ENCODE data around the gene RPL38. TPM values are rescaled to one million over a fixed set of nuclear protein-coding genes. Genes with fewer than 3 reads are reported as not detected.

RPL38 gene
- polyA plus RNA-seq, 2 of the 4 experiments (the other 2 are of a cell fraction) = 3,205 to 4,133 TPM

DNA sequence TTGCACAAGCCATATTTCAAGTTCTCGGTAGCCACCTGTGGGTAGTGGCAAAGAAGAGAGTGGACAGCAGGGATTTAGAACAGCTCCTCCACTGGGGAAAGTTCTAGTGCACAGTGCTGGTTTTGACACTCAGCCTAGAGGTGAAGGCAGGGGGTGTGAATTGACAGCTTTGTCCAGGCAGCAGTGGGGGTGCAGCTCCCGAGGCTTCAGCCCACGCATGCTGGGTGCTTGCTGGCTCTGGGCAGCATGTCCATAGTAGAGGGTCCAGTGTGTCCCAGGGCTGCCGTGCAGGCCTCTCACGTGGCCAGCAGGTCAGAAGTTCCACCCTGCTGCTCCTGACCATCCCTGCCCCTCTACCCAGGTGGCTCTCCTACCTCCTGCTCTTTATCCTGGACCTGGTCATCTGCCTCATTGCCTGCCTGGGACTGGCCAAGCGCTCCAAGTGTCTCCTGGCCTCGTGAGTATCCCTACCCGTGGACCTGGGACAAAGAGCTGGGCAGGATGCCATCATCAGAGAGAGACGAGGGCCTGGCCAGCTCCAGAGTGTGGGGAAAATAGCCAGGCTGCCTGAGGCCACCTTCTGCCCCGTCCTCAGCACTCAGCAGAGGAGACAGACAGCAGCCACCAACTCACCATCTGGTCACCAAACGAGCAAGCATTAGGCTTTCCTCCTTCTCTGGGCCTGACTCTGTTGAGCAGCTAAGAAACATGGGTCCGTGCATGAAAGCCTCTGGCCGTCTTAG lies 39.7 kb downstream of the RPL38 start:
- TF ChIP-seq PHF8 (IDR thresholded peaks at IDR 0.05; ENCODE audit: borderline replicate concordance, low read depth) (no peak), JUN (IDR thresholded peaks at IDR 0.05) (no peak), TFCP2L1 (CRISPR knock-in tag; IDR thresholded peaks at IDR 0.05) (no peak), CHD4 (IDR thresholded peaks at IDR 0.05; ENCODE audit: borderline replicate concordance) (no peak), POLR2AphosphoS2 (conservative IDR thresholded peaks at IDR 0.05; ENCODE audit: low read length) (no peak), EHMT2 (IDR thresholded peaks at IDR 0.05; ENCODE audit: low read depth) (no peak), KDM1A (IDR thresholded peaks at IDR 0.05; ENCODE audit: low read depth) (no peak), NPAS2 (CRISPR knock-in tag; IDR thresholded peaks at IDR 0.05; ENCODE audit: borderline replicate concordance) (no peak), SREBF2 (IDR thresholded peaks at IDR 0.05) (no peak), FOXS1 (CRISPR knock-in tag; IDR thresholded peaks at IDR 0.05) (no peak), EHF (CRISPR knock-in tag; IDR thresholded peaks at IDR 0.05) (no peak), CHD2 (IDR thresholded peaks at IDR 0.05; ENCODE audit: low read length, partially characterized antibody) (no peak), FOSB (CRISPR knock-in tag; IDR thresholded peaks at IDR 0.05) (no peak), PBX3 (IDR thresholded peaks at IDR 0.05) (no peak), TP53 (CRISPR knock-in tag; IDR thresholded peaks at IDR 0.05) (no peak), RFX5 (IDR thresholded peaks at IDR 0.05) (no peak), CBX8 (IDR thresholded peaks at IDR 0.05) (no peak)
- TF ChIP-seq, protein P1, sequence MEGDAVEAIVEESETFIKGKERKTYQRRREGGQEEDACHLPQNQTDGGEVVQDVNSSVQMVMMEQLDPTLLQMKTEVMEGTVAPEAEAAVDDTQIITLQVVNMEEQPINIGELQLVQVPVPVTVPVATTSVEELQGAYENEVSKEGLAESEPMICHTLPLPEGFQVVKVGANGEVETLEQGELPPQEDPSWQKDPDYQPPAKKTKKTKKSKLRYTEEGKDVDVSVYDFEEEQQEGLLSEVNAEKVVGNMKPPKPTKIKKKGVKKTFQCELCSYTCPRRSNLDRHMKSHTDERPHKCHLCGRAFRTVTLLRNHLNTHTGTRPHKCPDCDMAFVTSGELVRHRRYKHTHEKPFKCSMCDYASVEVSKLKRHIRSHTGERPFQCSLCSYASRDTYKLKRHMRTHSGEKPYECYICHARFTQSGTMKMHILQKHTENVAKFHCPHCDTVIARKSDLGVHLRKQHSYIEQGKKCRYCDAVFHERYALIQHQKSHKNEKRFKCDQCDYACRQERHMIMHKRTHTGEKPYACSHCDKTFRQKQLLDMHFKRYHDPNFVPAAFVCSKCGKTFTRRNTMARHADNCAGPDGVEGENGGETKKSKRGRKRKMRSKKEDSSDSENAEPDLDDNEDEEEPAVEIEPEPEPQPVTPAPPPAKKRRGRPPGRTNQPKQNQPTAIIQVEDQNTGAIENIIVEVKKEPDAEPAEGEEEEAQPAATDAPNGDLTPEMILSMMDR (IDR thresholded peaks at IDR 0.05) = no peak
- TF ChIP-seq, protein P2, sequence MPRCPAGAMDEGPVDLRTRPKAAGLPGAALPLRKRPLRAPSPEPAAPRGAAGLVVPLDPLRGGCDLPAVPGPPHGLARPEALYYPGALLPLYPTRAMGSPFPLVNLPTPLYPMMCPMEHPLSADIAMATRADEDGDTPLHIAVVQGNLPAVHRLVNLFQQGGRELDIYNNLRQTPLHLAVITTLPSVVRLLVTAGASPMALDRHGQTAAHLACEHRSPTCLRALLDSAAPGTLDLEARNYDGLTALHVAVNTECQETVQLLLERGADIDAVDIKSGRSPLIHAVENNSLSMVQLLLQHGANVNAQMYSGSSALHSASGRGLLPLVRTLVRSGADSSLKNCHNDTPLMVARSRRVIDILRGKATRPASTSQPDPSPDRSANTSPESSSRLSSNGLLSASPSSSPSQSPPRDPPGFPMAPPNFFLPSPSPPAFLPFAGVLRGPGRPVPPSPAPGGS (IDR thresholded peaks at IDR 0.05) = no peak
- TF ChIP-seq, protein P3, sequence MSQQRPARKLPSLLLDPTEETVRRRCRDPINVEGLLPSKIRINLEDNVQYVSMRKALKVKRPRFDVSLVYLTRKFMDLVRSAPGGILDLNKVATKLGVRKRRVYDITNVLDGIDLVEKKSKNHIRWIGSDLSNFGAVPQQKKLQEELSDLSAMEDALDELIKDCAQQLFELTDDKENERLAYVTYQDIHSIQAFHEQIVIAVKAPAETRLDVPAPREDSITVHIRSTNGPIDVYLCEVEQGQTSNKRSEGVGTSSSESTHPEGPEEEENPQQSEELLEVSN (IDR thresholded peaks at IDR 0.05; ENCODE audit: borderline replicate concordance, low read depth) = no peak
- CTCF ChIA-PET = interaction anchor here (1.0 to 1.1 kb wide), 3 partner anchors 11 to 58 kb away, joined by 3 to 6 read pairs (median 3); no protein-coding TSS in a partner anchor
- H3K4me3 ChIP-seq = no peak overlapping the region
- H3K4me1 ChIP-seq = no peaks in the 10 kb centered on the region
- H3K27ac ChIP-seq = no peak overlapping the region
- DNase-seq (ENCODE audit: low read depth in 1 of 2, low spot score in 1 of 2) (no peak), ATAC-seq (no peak), FAIRE-seq (no peak)
- POLR2A ChIA-PET = no interaction called here
- no peak overlapping the region for H3K4me2 ChIP-seq
- 60% methylated on average over 13 of the region's 13 CpGs for WGBS (ENCODE audit: missing lambda C conversion rate)
- no peaks in the 10 kb centered on the region for H3K9me3 ChIP-seq

DNA sequence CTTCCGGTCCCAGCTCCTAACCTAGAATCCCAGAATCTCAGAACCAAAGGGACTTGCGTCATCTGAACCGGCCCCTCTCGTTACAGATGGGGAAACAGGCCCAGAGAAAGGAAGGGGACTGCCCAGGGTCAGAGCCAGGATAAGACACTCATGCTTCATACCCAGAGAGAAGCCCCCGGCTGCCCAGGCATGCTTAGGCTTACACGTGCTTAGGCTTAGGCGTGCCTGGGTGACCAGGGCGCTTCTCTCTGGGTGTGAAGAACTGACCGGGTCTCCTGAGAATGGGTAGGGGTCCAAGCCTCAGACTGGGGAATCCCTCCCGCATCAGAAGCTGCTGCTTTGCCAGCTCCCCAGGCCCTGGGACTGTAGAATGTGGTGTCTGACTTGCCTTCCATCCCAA lies 40.6 kb downstream of the RPL38 start:
- CTCF ChIA-PET = interaction anchor here (0.7 to 1.8 kb wide), 6 partner anchors 9 to 1002 kb away, joined by 3 to 7 read pairs (median 4); no protein-coding TSS in a partner anchor
- Histone ChIP-seq H3K4me3 (no peak overlapping the region), H3K4me1 (no peaks in the 10 kb centered on the region), H3K4me2 (no peak overlapping the region), H3K9me3 (no peaks in the 10 kb centered on the region), H3K27ac (no peak overlapping the region)
- FAIRE-seq = no peak
- TF ChIP-seq NR3C1 (IDR thresholded peaks at IDR 0.05) (no peak), FOSL2 (IDR thresholded peaks at IDR 0.05) (no peak), FOSL2 (CRISPR knock-in tag; IDR thresholded peaks at IDR 0.05) (no peak), GATA3 (IDR thresholded peaks at IDR 0.05; ENCODE audit: borderline replicate concordance) (no peak), HDAC2 (IDR thresholded peaks at IDR 0.05) (no peak), CHD4 (IDR thresholded peaks at IDR 0.05; ENCODE audit: borderline replicate concordance) (no peak)
- no peak for DNase-seq (ENCODE audit: low read depth in 1 of 2, low spot score in 1 of 2)
- POLR2A ChIA-PET = no interaction called here
- 83% methylated on average over 10 of the region's 10 CpGs for WGBS (ENCODE audit: missing lambda C conversion rate)
- ATAC-seq = no peak

Measured in A549 (cell line).